ENCODE results near the gene DGKI. TPM values are rescaled to one million over a fixed set of nuclear protein-coding genes. Genes with fewer than 3 reads are reported as not detected.

The DGKI gene
- total and polyA plus RNA-seq, 9 of the 15 experiments (the other 6 are each of a cell fraction or from before 2014, with no cell fraction given): 0.11 to 0.54 (median 0.15) TPM; not detected in 5

GRCh38 chr7:137388916-137389315, 457.9 kb downstream of the DGKI start (continued):
- TF ChIP-seq ZNF407 (IDR thresholded peaks at IDR 0.05; ENCODE audit: low read depth) (no peak), ZBED1 (IDR thresholded peaks at IDR 0.05) (no peak), SMC3 (conservative IDR thresholded peaks at IDR 0.05; ENCODE audit: insufficient read depth, low read depth, low read length) (no peak), JUNB (CRISPR knock-in tag; conservative IDR thresholded peaks at IDR 0.05) (no peak), NR2F6 (CRISPR knock-in tag; IDR thresholded peaks at IDR 0.05) (no peak), MTA2 (IDR thresholded peaks at IDR 0.05; ENCODE audit: low read depth) (no peak), ELF4 (CRISPR knock-in tag; IDR thresholded peaks at IDR 0.05) (no peak), ILK (tag; IDR thresholded peaks at IDR 0.05; ENCODE audit: borderline replicate concordance, low read depth) (no peak), MED1 (CRISPR knock-in tag; IDR thresholded peaks at IDR 0.05; ENCODE audit: borderline replicate concordance) (no peak), ZNF133 (CRISPR knock-in tag; IDR thresholded peaks at IDR 0.05) (no peak), ID3 (CRISPR knock-in tag; IDR thresholded peaks at IDR 0.05) (no peak), ID3 (tag; IDR thresholded peaks at IDR 0.05) (no peak)
